HAP-1 (cell line): Measurements from ENCODE around the gene DIPK1C.
A peak's percentile ranks its signal among the peaks of the same experiment; 100 is the strongest.
"Not testable (repeated sequence)": the region's sequence is repeated elsewhere in the genome, so short reads cannot be mapped to it uniquely, and the experiment has no call there.

Experiments used
- DNase-seq, 2 experiments: peaks; one replicate each; pipeline ENCODE4 v3.0.0-alpha.2; 2016 to 2020; ENCODE audit warnings: low spot score in 2 of 2
- H3K27me3 ChIP-seq: fragments of 250-450 bp; sonication (Bioruptor Pico); 2 replicates; pipeline ENCODE4 v1.5.1; 2020; ENCODE audit warnings: low read depth, mild to moderate bottlenecking, moderate library complexity
- H3K36me3 ChIP-seq: fragments of 250-450 bp; sonication (Bioruptor Pico); replicated peaks from 2 replicates; pipeline ENCODE4 v1.5.1; 2020; ENCODE audit warnings: mild to moderate bottlenecking
- H3K4me1 ChIP-seq: fragments of 250-450 bp; sonication (Bioruptor Pico); 2 replicates; pipeline ENCODE4 v1.5.1; 2020; ENCODE audit warnings: mild to moderate bottlenecking
- H3K4me3 ChIP-seq: fragments of 250-450 bp; sonication (Bioruptor Pico); 2 replicates; pipeline ENCODE4 v1.5.1; 2020; ENCODE audit warnings: mild to moderate bottlenecking, moderate library complexity
- H3K9me3 ChIP-seq: fragments of 250-450 bp; sonication (Bioruptor Pico); 2 replicates; pipeline ENCODE4 v1.5.1; 2020; ENCODE audit warnings: mild to moderate bottlenecking, moderate library complexity
- in situ Hi-C: fragments of 300-500 bp; cut with MboI; formaldehyde crosslinking; loops from 3 replicates; pipeline ENCODE4 v1.14.3; 2020; ENCODE audit warnings: low sequenced_read_pairs, inconsistent platforms, mixed read lengths

DIPK1C gene

DNA sequence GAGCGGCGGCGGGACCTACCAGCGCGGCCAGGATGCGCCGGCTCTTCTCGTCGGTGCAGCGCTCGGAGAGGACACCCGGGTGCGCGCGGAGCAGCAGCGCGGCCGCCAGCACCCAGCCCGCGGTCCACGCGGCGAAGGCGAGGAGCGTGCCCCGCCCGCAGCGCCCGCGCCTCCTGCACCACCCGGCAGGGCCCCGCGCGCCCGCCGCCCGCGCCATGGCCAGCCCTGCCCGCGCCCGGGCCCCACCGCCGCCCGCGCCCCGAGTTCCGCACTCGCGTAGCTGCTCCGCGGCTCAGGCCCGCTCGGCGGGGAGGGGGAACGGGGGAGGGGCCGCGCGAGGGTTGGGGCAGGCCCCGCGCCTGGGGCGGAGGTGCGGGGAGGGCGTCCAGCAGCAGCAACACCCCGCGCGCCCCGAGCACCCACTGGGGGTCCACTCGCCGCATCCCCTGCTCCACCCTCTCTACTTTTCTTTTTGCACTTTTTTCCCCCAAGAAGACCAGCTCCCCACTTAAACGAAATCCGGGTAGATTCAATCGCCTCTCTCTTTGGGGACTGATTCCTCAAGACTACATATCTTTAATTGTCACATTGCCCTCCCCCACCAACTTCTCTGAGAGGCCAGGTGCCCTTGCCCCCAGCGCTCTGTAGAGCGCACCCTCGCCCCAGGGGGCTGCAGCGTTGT, at the start of gene DIPK1C:
DIPK1C (minus strand) TSS at position 266 of the 682 bp plus-strand sequence; CDS start at position 217, 49 bp downstream.
- in situ Hi-C loops, result no loop called here
- Histone ChIP-seq H3K4me1 (no peaks in the 10 kb centered on the region), H3K27me3 (0 out of 2 replicates have a peak, but pooled peaks cover 3% of the 10 kb centered on the region), H3K36me3 (no peaks in the 10 kb centered on the region), H3K9me3 (no peaks in the 10 kb centered on the region), H3K4me3 (no peak within 1 kb of the TSS)
- DNase-seq, result no peak

DNA sequence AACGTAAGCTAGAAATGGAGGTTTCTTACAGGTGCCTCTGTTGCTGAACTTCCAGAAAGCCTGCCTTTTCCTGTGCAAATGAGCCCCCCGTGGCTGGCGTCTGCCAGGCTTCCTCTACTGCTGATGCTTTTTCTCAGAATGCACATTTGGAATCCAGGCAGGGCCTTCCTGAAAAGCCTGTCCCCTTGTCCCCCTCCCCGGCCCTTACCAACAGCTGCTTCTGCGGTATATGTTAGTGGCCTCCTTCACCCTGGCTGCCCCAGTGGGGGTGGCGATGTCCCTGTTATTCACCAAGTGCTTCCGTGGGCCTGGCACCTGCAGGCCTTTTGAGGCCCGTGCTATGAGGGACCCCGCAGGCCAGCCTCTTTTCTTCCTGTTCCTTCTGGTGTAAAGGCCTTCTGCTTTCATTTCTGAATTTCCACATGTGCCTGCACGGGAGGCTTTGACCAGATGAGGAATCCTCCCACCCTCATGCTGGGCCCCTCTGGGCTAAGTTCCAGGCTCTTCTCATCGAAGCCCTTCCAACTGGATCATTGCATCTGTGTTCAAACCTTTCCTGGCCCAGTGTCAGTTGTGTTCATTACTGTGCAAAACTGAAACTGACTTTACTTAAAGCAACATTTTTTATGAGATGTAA, 49.5 kb upstream of the DIPK1C start:
- Histone ChIP-seq H3K9me3 (no peaks in the 10 kb centered on the region), H3K4me3 (no peak overlapping the region), H3K36me3 (peaks cover 52% of the 10 kb centered on the region), H3K27me3 (no peaks in the 10 kb centered on the region), H3K4me1 (no peaks in the 10 kb centered on the region)
- in situ Hi-C loops, result no loop called here
- DNase-seq, result no peak

DNA sequence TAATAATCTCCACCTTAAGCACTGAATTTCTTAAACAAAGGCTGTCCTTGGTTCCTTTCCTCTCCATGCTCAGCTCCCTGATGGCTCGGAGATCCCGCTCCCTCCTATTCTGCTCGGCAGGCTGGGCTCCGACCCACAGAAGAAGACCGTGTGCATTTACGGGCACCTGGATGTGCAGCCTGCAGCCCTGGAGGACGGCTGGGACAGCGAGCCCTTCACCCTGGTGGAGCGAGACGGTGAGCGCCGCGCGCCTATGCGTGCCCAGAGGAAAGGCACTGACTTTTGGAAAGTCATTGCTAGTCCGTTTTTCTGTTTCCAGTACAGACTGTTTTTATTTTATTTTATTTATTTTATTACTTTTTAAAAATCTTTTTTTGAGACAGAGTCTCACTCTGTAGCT, 48.7 kb upstream of the DIPK1C start:
- in situ Hi-C loops, result no loop called here
- no peak for DNase-seq
- H3K36me3 ChIP-seq, result peaks cover 53% of the 10 kb centered on the region

DNA sequence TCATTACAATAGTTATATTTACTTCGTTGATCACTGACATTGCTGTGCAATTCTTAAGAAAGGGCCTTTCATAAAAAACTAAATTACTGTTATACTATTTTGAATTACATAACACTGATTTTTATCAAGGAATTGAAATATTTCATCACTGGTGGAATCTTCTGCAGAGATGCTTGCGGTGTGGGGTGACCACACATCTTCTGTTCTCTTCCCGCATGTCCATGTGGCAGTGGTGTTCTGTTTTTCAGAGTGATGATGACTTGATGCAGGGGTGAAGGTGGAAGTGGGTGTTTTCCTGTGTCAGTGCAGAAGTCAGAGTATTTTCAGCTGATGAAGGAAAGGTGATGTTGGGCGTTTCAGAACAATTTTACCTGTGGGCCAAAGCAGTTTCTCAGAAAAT, 46.0 kb upstream of the DIPK1C start:
- Histone ChIP-seq H3K9me3 (no peaks in the 10 kb centered on the region), H3K4me3 (no peak overlapping the region), H3K4me1 (no peaks in the 10 kb centered on the region), H3K36me3 (peaks cover 37% of the 10 kb centered on the region), H3K27me3 (no peaks in the 10 kb centered on the region)
- in situ Hi-C loops, result no loop called here
- DNase-seq, result no peak

More for the DNA sequence above, 48.7 kb upstream of the DIPK1C start:
- Histone ChIP-seq H3K4me1 (no peaks in the 10 kb centered on the region), H3K9me3 (no peaks in the 10 kb centered on the region), H3K4me3 (no peak overlapping the region), H3K27me3 (no peaks in the 10 kb centered on the region)

DNA sequence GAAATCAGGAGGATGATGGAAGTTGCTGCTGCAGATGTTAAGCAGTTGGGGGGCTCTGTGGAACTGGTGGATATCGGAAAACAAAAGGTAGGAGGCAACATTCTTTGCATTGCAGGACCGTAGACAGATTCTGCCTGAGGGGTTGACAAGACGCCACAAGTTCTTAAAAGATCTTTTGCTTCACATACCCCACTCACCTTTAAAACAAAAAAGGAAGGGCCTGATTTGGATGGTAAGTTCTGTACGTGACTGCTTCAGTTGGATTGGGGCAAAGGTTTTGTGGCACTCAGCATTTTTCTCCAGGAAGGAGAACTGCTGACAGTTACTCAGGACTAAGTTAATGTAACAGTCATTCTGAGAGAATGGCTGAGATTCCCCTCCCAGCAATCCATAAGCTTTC, 44.3 kb upstream of the DIPK1C start:
- no peak for DNase-seq
- Histone ChIP-seq H3K36me3 (peaks cover 33% of the 10 kb centered on the region), H3K4me1 (no peaks in the 10 kb centered on the region; the same call in 1 of the 2 replicates), H3K27me3 (no peaks in the 10 kb centered on the region), H3K9me3 (no peaks in the 10 kb centered on the region), H3K4me3 (no peak overlapping the region)
- in situ Hi-C loops, result no loop called here

DNA sequence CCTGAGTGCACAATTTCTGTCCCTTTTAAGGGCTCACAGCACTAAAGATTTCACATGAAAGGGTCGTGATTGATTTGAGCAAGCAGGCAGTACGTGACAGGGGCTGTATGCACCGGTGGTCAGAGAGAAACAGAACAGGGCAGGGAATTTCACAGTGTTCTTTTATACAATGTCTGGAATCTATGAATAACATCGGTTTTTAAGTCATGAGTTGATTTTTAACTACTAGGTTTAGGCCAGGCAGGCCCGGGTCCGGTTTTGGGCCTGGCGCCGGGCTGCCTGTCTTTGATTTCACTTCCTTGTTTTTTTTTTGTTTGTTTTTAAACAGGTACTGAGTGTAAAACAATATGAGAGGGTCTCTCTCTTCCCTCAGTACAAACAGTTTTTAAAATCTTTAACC, 43.7 kb upstream of the DIPK1C start:
- H3K4me3 ChIP-seq, H3K9me3 ChIP-seq, H3K4me1 ChIP-seq, DNase-seq, in situ Hi-C loops, H3K27me3 ChIP-seq: not testable (repeated sequence)
- peaks cover 27% of the 10 kb centered on the region for H3K36me3 ChIP-seq

DNA sequence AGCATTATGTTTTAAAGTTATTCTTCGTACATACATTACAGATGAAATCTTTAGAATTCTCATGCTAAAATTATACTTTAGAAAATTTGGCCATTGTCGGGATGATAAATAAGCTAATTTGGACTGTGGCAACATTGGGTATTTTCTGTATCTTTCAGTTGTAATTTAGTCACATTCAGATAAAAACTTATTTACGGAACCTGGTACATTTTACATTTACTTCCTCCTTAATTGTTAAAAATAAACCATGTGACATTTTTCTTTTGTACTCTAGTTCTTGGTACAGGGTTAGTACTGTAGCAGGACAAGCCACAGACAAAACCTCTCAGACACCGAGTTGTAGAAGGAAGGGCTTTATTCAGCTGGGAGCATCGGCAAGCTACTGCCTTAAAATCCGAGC, 43.3 kb upstream of the DIPK1C start:
- Histone ChIP-seq H3K36me3 (peaks cover 24% of the 10 kb centered on the region), H3K9me3 (no peaks in the 10 kb centered on the region), H3K4me1 (no peaks in the 10 kb centered on the region; the same call in 1 of the 2 replicates), H3K27me3 (no peaks in the 10 kb centered on the region), H3K4me3 (no peak overlapping the region)
- no peak for DNase-seq
- in situ Hi-C loops, result no loop called here

DNA sequence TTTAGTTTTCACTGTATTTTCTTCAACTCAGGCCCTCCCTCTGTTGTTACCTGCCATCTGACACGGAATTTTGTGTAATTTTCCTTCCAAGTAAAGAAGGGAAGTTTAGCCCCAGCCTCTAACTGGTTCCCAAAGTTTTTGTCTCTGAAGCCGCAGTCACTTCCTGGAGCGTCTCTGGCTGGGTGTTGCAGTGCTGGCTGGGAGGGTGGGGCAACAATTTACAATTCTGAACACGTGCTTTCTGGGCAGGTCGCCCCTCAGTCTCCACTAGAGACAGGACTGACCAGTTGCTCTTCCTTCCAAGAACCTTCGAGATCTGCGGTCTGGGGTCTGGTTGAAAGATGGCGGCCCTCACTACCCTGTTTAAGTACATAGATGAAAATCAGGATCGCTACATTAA, 42.5 kb upstream of the DIPK1C start:
- in situ Hi-C loops, result loop anchor here (25.0 kb wide), 1 partner anchor 312 kb away; no protein-coding TSS in a partner anchor
- no peaks in the 10 kb centered on the region; the same call in 1 of the 2 replicates for H3K4me1 ChIP-seq
- H3K27me3 ChIP-seq, result no peaks in the 10 kb centered on the region
- peaks cover 24% of the 10 kb centered on the region for H3K36me3 ChIP-seq
- DNase-seq, result no peak
- H3K9me3 ChIP-seq, result no peaks in the 10 kb centered on the region
- no peak overlapping the region for H3K4me3 ChIP-seq

DNA sequence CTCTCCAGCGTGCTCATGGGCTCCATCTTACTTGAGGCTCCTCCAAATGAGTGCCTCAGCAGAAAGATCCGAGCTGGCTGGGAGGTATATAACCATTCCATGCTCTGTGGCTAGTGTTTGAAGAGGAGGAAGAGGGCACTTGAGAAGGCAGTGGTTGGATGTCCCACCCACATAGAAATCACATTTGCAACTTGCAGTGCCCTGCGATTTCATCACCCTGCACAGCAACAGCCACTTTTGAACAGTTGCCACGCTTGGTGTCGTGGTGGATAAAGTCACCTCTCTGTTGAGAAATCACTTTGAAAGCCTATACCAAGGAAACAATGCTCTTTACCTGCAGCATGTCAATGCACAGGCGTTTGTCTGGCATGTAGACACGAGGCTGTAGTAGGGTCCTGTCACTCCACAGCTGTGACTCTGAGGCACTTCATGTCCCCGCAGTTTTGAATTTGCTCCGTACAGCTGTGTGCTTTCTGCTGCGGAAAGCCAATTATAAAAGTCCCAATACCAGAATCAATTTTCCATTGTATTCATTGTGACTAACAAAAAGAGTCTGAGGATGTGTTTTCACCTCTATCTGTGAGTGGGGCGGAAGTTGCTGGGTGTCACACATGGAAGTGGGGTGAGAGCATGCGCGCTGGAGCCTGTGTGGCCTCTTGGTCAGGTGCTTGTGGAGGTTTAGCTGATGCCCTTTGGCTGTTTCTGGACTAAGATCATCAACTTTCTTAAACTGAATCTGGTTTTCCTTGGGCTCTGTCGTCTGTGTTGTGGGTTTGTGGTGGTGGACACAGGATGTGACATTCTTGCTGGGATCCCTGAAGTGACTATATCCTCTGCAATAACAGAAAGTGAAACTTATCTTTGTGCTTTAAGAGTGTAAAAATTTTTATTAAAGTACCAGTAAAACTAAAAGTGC, 41.9 kb upstream of the DIPK1C start:
- in situ Hi-C loops, result loop anchor here (25.0 kb wide), 1 partner anchor 312 kb away; no protein-coding TSS in a partner anchor
- H3K4me3 ChIP-seq, result no peak overlapping the region
- peaks cover 24% of the 10 kb centered on the region for H3K36me3 ChIP-seq
- H3K27me3 ChIP-seq, result no peaks in the 10 kb centered on the region
- no peak for DNase-seq
- H3K4me1 ChIP-seq, result no peaks in the 10 kb centered on the region; the same call in 1 of the 2 replicates
- H3K9me3 ChIP-seq, result no peaks in the 10 kb centered on the region

DNA sequence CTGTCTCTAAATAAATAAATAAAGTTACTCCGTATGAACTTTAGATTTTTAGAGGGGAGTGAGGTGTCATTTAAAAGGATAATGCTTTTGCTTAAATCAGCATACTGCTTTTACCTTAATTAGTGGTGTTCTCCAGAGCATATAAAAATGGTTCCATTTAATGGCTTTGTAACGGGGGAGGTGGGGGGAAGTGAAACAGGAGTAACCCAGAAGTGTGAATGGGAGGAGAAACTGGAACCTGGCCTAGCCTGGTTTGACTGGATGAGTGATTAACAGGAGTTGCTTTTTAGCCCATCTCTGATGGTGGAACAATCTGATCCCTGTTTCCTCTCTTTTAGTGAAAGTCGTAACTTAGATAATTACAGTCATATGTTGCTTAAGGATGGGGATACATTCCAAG, 40.7 kb upstream of the DIPK1C start:
- H3K27me3 ChIP-seq, result no peaks in the 10 kb centered on the region
- H3K4me3 ChIP-seq, result no peak overlapping the region
- peaks cover 20% of the 10 kb centered on the region for H3K36me3 ChIP-seq
- DNase-seq, result no peak
- H3K9me3 ChIP-seq, result no peaks in the 10 kb centered on the region
- in situ Hi-C loops, result loop anchor here (25.0 kb wide), 1 partner anchor 310 kb away; no protein-coding TSS in a partner anchor
- no peaks in the 10 kb centered on the region; the same call in 1 of the 2 replicates for H3K4me1 ChIP-seq

DNA sequence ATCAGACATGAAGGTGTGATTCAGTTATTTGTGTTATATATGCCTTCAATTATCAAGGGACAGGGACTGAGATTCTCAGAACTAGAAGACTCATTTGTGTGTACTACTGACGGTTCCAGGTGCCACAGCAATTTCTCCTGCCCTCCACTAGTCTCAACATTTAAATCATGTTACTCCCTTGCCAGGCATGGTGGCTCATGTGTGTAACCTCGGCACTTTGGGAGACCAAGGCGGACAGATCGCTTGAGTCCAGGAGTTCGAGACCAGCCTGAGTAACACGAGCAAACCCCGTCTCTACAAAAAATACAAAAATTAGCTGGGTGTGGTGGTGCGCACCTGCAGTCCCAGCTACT, 40.2 kb upstream of the DIPK1C start:
- DNase-seq, result no peak
- in situ Hi-C loops, result loop anchor here (25.0 kb wide), 1 partner anchor 310 kb away; no protein-coding TSS in a partner anchor
- Histone ChIP-seq H3K4me3 (peak overlapping the region; percentile 90), H3K9me3 (no peaks in the 10 kb centered on the region), H3K27me3 (no peaks in the 10 kb centered on the region), H3K4me1 (no peaks in the 10 kb centered on the region; the same call in 1 of the 2 replicates), H3K36me3 (peaks cover 17% of the 10 kb centered on the region)

DNA sequence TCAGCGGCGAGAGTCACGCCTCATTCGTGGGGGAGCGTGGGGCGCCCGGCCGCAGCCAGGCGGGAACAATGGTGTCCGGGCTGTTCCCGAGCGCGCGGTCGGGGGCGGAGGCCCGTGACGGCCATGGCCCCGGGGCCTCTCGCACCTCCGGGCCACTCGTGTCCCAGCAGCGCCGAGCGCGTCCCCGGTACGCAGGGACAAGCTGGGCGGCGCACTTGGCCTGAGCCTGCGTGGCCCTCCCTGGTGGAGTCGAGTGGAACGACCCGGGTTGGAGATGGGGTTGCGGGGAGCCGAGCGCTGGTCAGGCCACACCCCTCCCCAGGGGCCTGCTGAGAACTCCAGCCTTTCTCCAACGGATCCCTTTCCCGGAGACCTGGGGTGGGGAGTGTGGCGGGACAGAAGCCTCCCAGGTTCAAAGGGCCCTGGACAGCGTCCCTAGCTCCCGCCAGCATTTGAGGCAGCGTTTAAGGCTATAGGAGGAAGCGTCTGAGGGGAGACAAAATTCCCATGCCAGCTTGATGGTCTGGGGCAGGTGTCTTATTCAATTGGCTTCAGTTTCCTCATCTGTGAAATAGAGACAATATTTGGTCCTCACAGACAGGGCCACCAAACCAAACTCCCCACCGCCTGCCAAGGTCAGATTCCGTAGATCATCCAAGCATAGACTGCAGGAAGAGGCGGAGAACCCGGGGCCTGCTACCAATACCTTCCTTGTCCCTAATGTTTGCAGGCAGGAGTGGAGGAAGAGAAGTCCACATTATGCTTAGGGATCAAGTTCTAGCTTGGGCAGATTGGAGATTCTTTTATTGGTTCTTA, 39.6 kb upstream of the DIPK1C start:
- in situ Hi-C loops, result loop anchor here (25.0 kb wide), 1 partner anchor 309 kb away; no protein-coding TSS in a partner anchor
- peak; percentile 41 to 76 for DNase-seq
- H3K4me3 ChIP-seq, result peak overlapping the region; percentile 90

More for the DNA sequence above, 39.6 kb upstream of the DIPK1C start:
- no peaks in the 10 kb centered on the region; the same call in 1 of the 2 replicates for H3K4me1 ChIP-seq
- peaks cover 12% of the 10 kb centered on the region for H3K36me3 ChIP-seq
- H3K9me3 ChIP-seq, result no peaks in the 10 kb centered on the region
- no peaks in the 10 kb centered on the region for H3K27me3 ChIP-seq
